SK-N-MC (cell line): ENCODE data around the gene CCDC69.

Source experiments
- EZH2 ChIP-seq: fragments of 200-600 bp; sonication (generic); IDR thresholded peaks from one replicate; pipeline ENCODE4 v1.6.1; 2017; ENCODE audit warnings: antibody characterized with exemption
- POLR2AphosphoS5 ChIP-seq: IDR thresholded peaks from 2 replicates; pipeline ENCODE4 v1.6.1; 2012; ENCODE audit warnings: mild to moderate bottlenecking, low read depth, low read length, borderline replicate concordance

- TF ChIP-seq EZH2, result no peak
- no peak for TF ChIP-seq POLR2AphosphoS5
Observed at GRCh38 chr5:151153300-151153699, 70.6 kb downstream of the CCDC69 start.
